IMR-90 (cell line): ENCODE data around the gene COL17A1. TPM values are rescaled to one million over a fixed set of nuclear protein-coding genes. Genes with fewer than 3 reads are reported as not detected.

Experiments
- ATAC-seq: fragments of 200-7000 bp; cut with Tn5 transposase; 2 replicates; pipeline ENCODE4 v1.9.1; 2020; ENCODE audit warnings: low read depth, mild to moderate bottlenecking, moderate library complexity
- BruUV-seq: library from RNA; stranded (reverse); fragments of 400-500 nt; replicated peaks from 2 replicates; lab custom pipeline; 2021; lab: Mats Ljungman, UMichigan
- CTCF ChIA-PET: fragments of 300-600 bp; formaldehyde crosslinking; extraction: SDS; loops from one replicate; lab custom pipeline; 2021; ENCODE audit warnings: antibody characterized with exemption; lab: Yijun Ruan, JAX
- POLR2A ChIA-PET: fragments of 300-600 bp; sonication (Branson Sonifier 250); formaldehyde crosslinking; loops from one replicate; lab custom pipeline; 2022; ENCODE audit warnings: antibody characterized with exemption; ENCODE audit not compliant: unreplicated experiment; lab: Charles Lee
- DNase-seq: peaks from one replicate; pipeline ENCODE4 v3.0.0; 2013
- H2AFZ ChIP-seq: replicated peaks from 2 replicates; pipeline ENCODE3; 2013; ENCODE audit warnings: low read length, mild to moderate bottlenecking; ENCODE audit not compliant: poor library complexity
- H2AK5ac ChIP-seq: 2 replicates; pipeline ENCODE4 v1.6.1; 2013; ENCODE audit warnings: low read depth, low read length, inconsistent platforms
- H2AK9ac ChIP-seq: replicated peaks from 2 replicates; pipeline ENCODE3; 2013; ENCODE audit warnings: mild to moderate bottlenecking, low read depth, low read length, moderate library complexity; ENCODE audit not compliant: poor library complexity
- H2BK120ac ChIP-seq: 2 replicates; pipeline ENCODE4 v1.6.1; 2013; ENCODE audit warnings: low read depth, low read length, inconsistent platforms
- H2BK15ac ChIP-seq: 3 replicates; pipeline ENCODE4 v1.6.1; 2013; ENCODE audit warnings: low read depth, low read length, inconsistent platforms
- H2BK20ac ChIP-seq: 2 replicates; pipeline ENCODE4 v1.6.1; 2013; ENCODE audit warnings: low read depth, mild to moderate bottlenecking, inconsistent platforms, low read length, moderate library complexity
- H2BK5ac ChIP-seq: 2 replicates; pipeline ENCODE4 v1.6.1; 2013; ENCODE audit warnings: mild to moderate bottlenecking, low read depth, low read length, inconsistent platforms; ENCODE audit not compliant: poor library complexity, severe bottlenecking
- H3K14ac ChIP-seq: replicated peaks from 2 replicates; pipeline ENCODE4 v1.6.1; 2013; ENCODE audit warnings: low read depth, low read length, inconsistent platforms
- H3K18ac ChIP-seq: 2 replicates; pipeline ENCODE4 v1.6.1; 2013; ENCODE audit warnings: low read depth, low read length, control low read depth
- H3K23ac ChIP-seq: 2 replicates; pipeline ENCODE4 v1.6.1; 2013; ENCODE audit warnings: low read depth, low read length, inconsistent platforms
- H3K27ac ChIP-seq: 2 replicates; pipeline ENCODE4 v1.5.1; 2013; ENCODE audit warnings: mild to moderate bottlenecking, control low read depth, low read length; ENCODE audit not compliant: insufficient read depth
- H3K27me3 ChIP-seq: 2 replicates; pipeline ENCODE4 v1.6.1; 2013; ENCODE audit warnings: low read length; ENCODE audit not compliant: control insufficient read depth, insufficient read depth
- H3K36me3 ChIP-seq: 2 replicates; pipeline ENCODE4 v1.6.1; 2013; ENCODE audit warnings: low read length, mixed read lengths; ENCODE audit not compliant: control insufficient read depth, insufficient read depth
- H3K4ac ChIP-seq: 2 replicates; pipeline ENCODE4 v1.6.1; 2013; ENCODE audit warnings: low read depth, low read length, inconsistent platforms
- H3K4me1 ChIP-seq: 2 replicates; pipeline ENCODE4 v1.6.1; 2013; ENCODE audit warnings: low read length, mixed read lengths; ENCODE audit not compliant: control insufficient read depth, insufficient read depth
- H3K4me2 ChIP-seq: 2 replicates; pipeline ENCODE4 v1.6.1; 2013; ENCODE audit warnings: low read depth, mild to moderate bottlenecking, control low read depth, low read length, moderate library complexity
- H3K4me3 ChIP-seq: 2 replicates; pipeline ENCODE4 v1.5.1; 2013; ENCODE audit warnings: low read depth, mild to moderate bottlenecking, control low read depth, low read length, moderate library complexity; ENCODE audit not compliant: insufficient read depth
- H3K56ac ChIP-seq: 2 replicates; pipeline ENCODE4 v1.6.1; 2013; ENCODE audit warnings: low read length, inconsistent platforms; ENCODE audit not compliant: insufficient read depth; ENCODE audit errors: extremely low read depth
- H3K79me1 ChIP-seq, 2 experiments: 2 replicates each; pipeline ENCODE4 v1.6.1; 2013; ENCODE audit warnings: low read length in 2 of 2, inconsistent platforms in 1 of 2, low read depth in 1 of 2
- H3K9ac ChIP-seq: 2 replicates; pipeline ENCODE4 v1.6.1; 2013; ENCODE audit warnings: low read depth, low read length, control low read depth
- H3K9me1 ChIP-seq: 2 replicates; pipeline ENCODE4 v1.6.1; 2013; ENCODE audit warnings: low read length, inconsistent platforms; ENCODE audit not compliant: insufficient read depth
- H3K9me3 ChIP-seq: 2 replicates; pipeline ENCODE4 v1.6.1; 2013; ENCODE audit warnings: low read length; ENCODE audit not compliant: control insufficient read depth, insufficient read depth
- H4K20me1 ChIP-seq: 2 replicates; pipeline ENCODE4 v1.6.1; 2013; ENCODE audit warnings: low read length, inconsistent platforms; ENCODE audit not compliant: insufficient read depth
- H4K5ac ChIP-seq: 2 replicates; pipeline ENCODE4 v1.6.1; 2013; ENCODE audit warnings: mild to moderate bottlenecking, low read depth, low read length, control low read depth
- H4K8ac ChIP-seq, 2 experiments: 2 replicates each; pipeline ENCODE4 v1.6.1; 2013; ENCODE audit warnings: low read depth in 2 of 2, low read length in 2 of 2, control low read depth in 1 of 2, inconsistent platforms in 1 of 2
- H4K91ac ChIP-seq: 2 replicates; pipeline ENCODE4 v1.6.1; 2013; ENCODE audit warnings: low read depth, low read length, inconsistent platforms; ENCODE audit not compliant: insufficient read depth
- CEBPB ChIP-seq: IDR thresholded peaks from 2 replicates; pipeline ENCODE4 v1.6.1; 2012; ENCODE audit warnings: low read depth, low read length, improper control_type of control experiment
- CHD1 ChIP-seq: IDR thresholded peaks from 2 replicates; pipeline ENCODE4 v1.6.1; 2012; ENCODE audit warnings: low read depth, low read length, improper control_type of control experiment
- SMC3 ChIP-seq: fragments of 150-350 bp; IDR thresholded peaks from 2 replicates; pipeline ENCODE4 v1.6.1; 2016; ENCODE audit warnings: low read depth, mild to moderate bottlenecking, antibody characterized with exemption, low read length, moderate library complexity
- WGBS, 2 experiments: methylation state at CpG; one replicate each; pipeline versions ENCODE4 v1.1.5 to v1.1.7; 2013; ENCODE audit warnings: missing lambda C conversion rate in 2 of 2; ENCODE audit not compliant: insufficient read length in 1 of 2; ENCODE audit errors: extremely low coverage in 2 of 2; 5-methylcytosine and 5-hydroxymethylcytosine counted together
- dilution Hi-C: fragments of 300-500 bp; cut with HindIII; formaldehyde crosslinking; loops from one replicate; pipeline ENCODE4 v1.14.3; 2018; ENCODE audit warnings: low sequenced_read_pairs; ENCODE audit not compliant: unreplicated experiment
- in situ Hi-C: fragments of 300-500 bp; cut with MboI; formaldehyde crosslinking; loops from 3 replicates; pipeline ENCODE4 v1.14.3; 2019; ENCODE audit warnings: low sequenced_read_pairs, inconsistent platforms, mixed read lengths
- intact Hi-C: fragments of 100-400 bp; cut with micrococcal nuclease; formaldehyde crosslinking; loops from 2 replicates; pipeline ENCODE4 v1.10.0; 2022
- polyA plus RNA-seq, 3 experiments: library from polyadenylated mRNA; depleted of rRNA; stranded (reverse); fragments of >200 nt; gene quantifications; 2 replicates each; pipeline ENCODE4 v1.2.3, GENCODE V29; 2012; ENCODE audit warnings: low replicate concordance in 1 of 3
- total RNA-seq: library from RNA; depleted of rRNA; stranded (reverse); fragments of >200 nt; gene quantifications from 2 replicates; pipeline ENCODE4 v1.2.3, GENCODE V29; 2012

Gene COL17A1
- total and polyA plus RNA-seq, 2 of the 4 experiments (the other 2 are of a cell fraction) = 0.14 to 0.18 TPM

DNA sequence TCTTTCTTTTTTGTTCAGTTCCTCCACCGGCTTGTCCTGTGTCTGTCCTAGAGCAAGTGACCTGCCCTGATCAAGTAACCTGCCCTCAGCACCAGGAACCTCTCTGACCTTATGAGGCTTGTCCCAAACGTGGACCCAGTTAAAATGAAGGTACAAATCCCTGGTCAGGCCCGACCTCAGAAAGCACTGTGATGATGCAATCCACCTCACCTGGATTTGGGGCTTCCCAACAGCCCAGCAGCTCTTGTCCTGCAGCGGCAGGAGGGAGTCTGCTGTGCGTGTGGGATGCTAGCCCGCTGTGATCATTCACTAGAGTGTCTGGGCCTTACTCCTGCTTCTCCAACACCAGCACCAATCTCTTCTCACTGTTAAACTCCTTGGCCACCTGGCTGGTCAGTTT is 11.2 kb downstream of the COL17A1 start:
- intact Hi-C loops (no loop called here), dilution Hi-C loops (no loop called here), in situ Hi-C loops (no loop called here)
- BruUV-seq = no TSS peak
- Histone ChIP-seq H3K4ac (no peak overlapping the region), H2AK9ac (no peak overlapping the region), H3K4me1 (no peaks in the 10 kb centered on the region), H3K14ac (no peak overlapping the region), H3K18ac (no peak overlapping the region), H2BK120ac (no peak overlapping the region), H3K56ac (no peak overlapping the region), H3K9me3 (no peaks in the 10 kb centered on the region; the same call in 1 of the 2 replicates), H2AFZ (no peak overlapping the region), H3K4me2 (no peak overlapping the region), H3K9me1 (no peaks in the 10 kb centered on the region), H4K5ac (no peak overlapping the region), H2AK5ac (no peak overlapping the region), H3K23ac (no peak overlapping the region), H4K8ac (no peak overlapping the region), H3K27ac (no peak overlapping the region), H2BK20ac (no peak overlapping the region), H4K91ac (no peak overlapping the region), H3K79me1 (no peaks in the 10 kb centered on the region), H3K36me3 (no peaks in the 10 kb centered on the region), H3K27me3 (peaks cover 81% of the 10 kb centered on the region), H3K9ac (no peak overlapping the region), H4K20me1 (no peaks in the 10 kb centered on the region), H3K4me3 (no peak overlapping the region), H2BK5ac (no peak overlapping the region), H2BK15ac (no peak overlapping the region)
- 100% methylated on average over 2 of the region's 6 CpGs; no CpG with 5 or more reads in 1 of the 2 experiments for WGBS, 2 experiments
- POLR2A ChIA-PET = no interaction called here
- CTCF ChIA-PET = no interaction called here
- ATAC-seq (no peak), DNase-seq (no peak)
- TF ChIP-seq CEBPB (peak; percentile 56; the same call in 1 of the 2 replicates), SMC3 (no peak), CHD1 (no peak)
